A549 (cell line): ENCODE results near the gene GBE1. TPM values are rescaled to one million over a fixed set of nuclear protein-coding genes. Genes with fewer than 3 reads are reported as not detected.
A peak's percentile ranks its signal among the peaks of the same experiment; 100 is the strongest.

Experiments
- ATAC-seq, 2 experiments: fragments of 200-7000 bp in 1 of 2; fragments of >200 bp in 1 of 2; cut with Nextera tagmentation in 1 of 2; cut with Tn5 transposase in 1 of 2; 3 replicates each; pipeline versions ENCODE4 v1.8.0 to v1.9.1; 2018 to 2020; ENCODE audit warnings: mild to moderate bottlenecking in 1 of 2, moderate library complexity in 1 of 2
- CTCF ChIA-PET: fragments of 300-600 bp; sonication (Branson Sonifier 250); formaldehyde crosslinking; extraction: SDS; loops from one replicate; lab custom pipeline; 2021; ENCODE audit warnings: antibody characterized with exemption, inconsistent platforms; lab: Yijun Ruan, JAX
- POLR2A ChIA-PET: fragments of 350-600 bp; formaldehyde crosslinking; extraction: SDS; loops from one replicate; lab custom pipeline; 2021; ENCODE audit warnings: antibody characterized with exemption, inconsistent platforms; lab: Yijun Ruan, JAX
- DNase-seq, 2 experiments: peaks; one replicate each; pipeline versions ENCODE4 v3.0.0 to v3.0.0-alpha.2; 2011 to 2016; ENCODE audit warnings: low read depth in 1 of 2, low spot score in 1 of 2
- FAIRE-seq: peaks from 2 replicates; lab custom pipeline; 2011; peaks lifted over from hg19 to GRCh38; lab: Jason Lieb, UNC
- H3K27ac ChIP-seq, 2 experiments: fragments of >200 bp; sonication (Bioruptor Twin); formaldehyde crosslinking; 3 replicates each; pipeline ENCODE4 v1.5.1; 2016 to 2017
- H3K4me1 ChIP-seq: fragments of >200 bp; sonication (Bioruptor Twin); formaldehyde crosslinking; 3 replicates; pipeline ENCODE4 v1.6.1; 2016
- H3K4me2 ChIP-seq: fragments of >200 bp; sonication (Bioruptor Twin); formaldehyde crosslinking; 3 replicates; pipeline ENCODE4 v1.6.1; 2016
- H3K4me3 ChIP-seq: fragments of >200 bp; sonication (Bioruptor Twin); formaldehyde crosslinking; 3 replicates; pipeline ENCODE4 v1.5.1; 2016
- H3K9me3 ChIP-seq: fragments of >200 bp; sonication (Bioruptor Twin); formaldehyde crosslinking; 3 replicates; pipeline ENCODE4 v1.6.1; 2016
- CBX2 ChIP-seq: fragments of 200-600 bp; sonication (generic); IDR thresholded peaks from 2 replicates; pipeline ENCODE4 v1.6.1; 2016; ENCODE audit warnings: low read depth, mild to moderate bottlenecking, borderline replicate concordance
- CBX8 ChIP-seq: fragments of 200-600 bp; sonication (generic); IDR thresholded peaks from 2 replicates; pipeline ENCODE4 v1.6.1; 2016
- CEBPB ChIP-seq, 2 experiments: fragments of >200 bp in 1 of 2; sonication (Bioruptor Twin) in 1 of 2; formaldehyde crosslinking in 1 of 2; IDR thresholded peaks; 2 replicates each; pipeline ENCODE4 v1.6.1; 2012 to 2016
- CHD2 ChIP-seq: fragments of 150-350 bp; IDR thresholded peaks from 2 replicates; pipeline ENCODE4 v1.6.1; 2014; ENCODE audit warnings: low read length; ENCODE audit not compliant: partially characterized antibody
- ESRRA ChIP-seq: fragments of 150-350 bp; IDR thresholded peaks from 2 replicates; pipeline ENCODE4 v1.6.1; 2014; ENCODE audit warnings: mild to moderate bottlenecking, low read length, borderline replicate concordance
- FOSL2 ChIP-seq, 2 experiments: fragments of 450-650 bp in 1 of 2; fragments of >200 bp in 1 of 2; sonication (Bioruptor Twin) in 1 of 2; formaldehyde crosslinking; IDR thresholded peaks; 2 replicates each; pipeline versions ENCODE4 v1.5.0 to v1.6.1; 2016 to 2020; ENCODE audit warnings: mild to moderate bottlenecking in 1 of 2, moderate library complexity in 1 of 2
- FOXS1 ChIP-seq: fragments of 250-450 bp; sonication (Bioruptor Pico); IDR thresholded peaks from 2 replicates; pipeline ENCODE4 v1.5.0; 2020; ENCODE audit warnings: mild to moderate bottlenecking, moderate library complexity
- GATA3 ChIP-seq: IDR thresholded peaks from 2 replicates; pipeline ENCODE4 v1.6.1; 2012; ENCODE audit warnings: borderline replicate concordance
- HOXA7 ChIP-seq: fragments of 250-450 bp; sonication (Bioruptor Pico); IDR thresholded peaks from 2 replicates; pipeline ENCODE4 v1.5.0; 2020; ENCODE audit warnings: mild to moderate bottlenecking, moderate library complexity
- JUN ChIP-seq, 2 experiments: fragments of >200 bp; sonication (Bioruptor Twin); formaldehyde crosslinking; IDR thresholded peaks; 2 replicates in 1 of 2; 3 replicates in 1 of 2; pipeline ENCODE4 v1.6.1; 2016 to 2017
- JUNB ChIP-seq: fragments of >200 bp; sonication (Bioruptor Twin); formaldehyde crosslinking; IDR thresholded peaks from 2 replicates; pipeline ENCODE4 v1.6.1; 2016
- KDM1A ChIP-seq: fragments of 200-600 bp; sonication (generic); IDR thresholded peaks from 2 replicates; pipeline ENCODE4 v1.6.1; 2016; ENCODE audit warnings: low read depth, mild to moderate bottlenecking
- MAZ ChIP-seq: fragments of 150-350 bp; IDR thresholded peaks from 2 replicates; pipeline ENCODE4 v1.6.1; 2014; ENCODE audit warnings: antibody characterized with exemption, low read depth, low read length, borderline replicate concordance
- NPAS2 ChIP-seq: fragments of 250-450 bp; sonication (Bioruptor Pico); IDR thresholded peaks from 2 replicates; pipeline ENCODE4 v1.8.0; 2022; ENCODE audit warnings: mild to moderate bottlenecking, moderate library complexity, borderline replicate concordance
- NR3C1 ChIP-seq: fragments of >200 bp; sonication (Bioruptor Twin); formaldehyde crosslinking; IDR thresholded peaks from 3 replicates; pipeline ENCODE4 v1.6.1; 2017
- PHF8 ChIP-seq: fragments of 200-600 bp; sonication (generic); IDR thresholded peaks from 2 replicates; pipeline ENCODE4 v1.6.1; 2016; ENCODE audit warnings: low read depth, mild to moderate bottlenecking, antibody characterized with exemption, moderate library complexity, borderline replicate concordance
- POLR2A ChIP-seq: IDR thresholded peaks from 2 replicates; pipeline ENCODE4 v1.6.1; 2012; ENCODE audit warnings: mild to moderate bottlenecking, low read length
- POLR2AphosphoS2 ChIP-seq: conservative IDR thresholded peaks from 2 replicates; pipeline ENCODE4 v1.6.1; 2012; ENCODE audit warnings: low read length, improper control_type of control experiment, inconsistent platforms
- RFX5 ChIP-seq: fragments of 450-650 bp; IDR thresholded peaks from 2 replicates; pipeline ENCODE4 v1.7.1; 2014; ENCODE audit warnings: antibody characterized with exemption, mild to moderate bottlenecking, moderate library complexity
- SMC3 ChIP-seq: fragments of >200 bp; sonication (Bioruptor Twin); formaldehyde crosslinking; IDR thresholded peaks from 3 replicates; pipeline ENCODE4 v1.6.1; 2018; ENCODE audit warnings: inconsistent platforms
- SREBF2 ChIP-seq: fragments of 450-650 bp; IDR thresholded peaks from 2 replicates; pipeline ENCODE4 v1.6.1; 2014; ENCODE audit warnings: mild to moderate bottlenecking, moderate library complexity
- TFCP2L1 ChIP-seq: fragments of 250-450 bp; sonication (Bioruptor Pico); IDR thresholded peaks from 2 replicates; pipeline ENCODE4 v1.5.0; 2021; ENCODE audit warnings: mild to moderate bottlenecking
- ZC3H11A ChIP-seq: fragments of 450-650 bp; IDR thresholded peaks from 2 replicates; pipeline ENCODE4 v1.6.1; 2014; ENCODE audit warnings: antibody characterized with exemption, mild to moderate bottlenecking
- ZFP36 ChIP-seq: fragments of 450-650 bp; IDR thresholded peaks from 2 replicates; pipeline ENCODE4 v1.6.1; 2014; ENCODE audit warnings: borderline replicate concordance; ENCODE audit not compliant: partially characterized antibody
- ZNF302 ChIP-seq: fragments of 250-450 bp; sonication (Bioruptor Pico); IDR thresholded peaks from 2 replicates; pipeline ENCODE4 v1.9.0; 2021; ENCODE audit warnings: inconsistent platforms, mild to moderate bottlenecking, moderate library complexity
- whole genome bisulfite sequencing: methylation state at CpG from one replicate; pipeline ENCODE4 v1.1.6; 2017; ENCODE audit errors: missing lambda C conversion rate; 5-methylcytosine and 5-hydroxymethylcytosine counted together
- polyA plus RNA-seq, 4 experiments: library from polyadenylated mRNA; depleted of rRNA in 3 of 4; stranded (reverse); fragments of >200 nt; fragmentation: RNase III in 1 of 4; extraction: RNeasy Plus Mini Kit Qiagen cat#74134 plus additional on column Dnase treatment in 1 of 4; gene quantifications; 2 replicates in 3 of 4; 3 replicates in 1 of 4; pipeline ENCODE4 v1.2.3, GENCODE V29; 2011 to 2017
- TF ChIP-seq, protein P1 (sequence below): IDR thresholded peaks from 2 replicates; pipeline ENCODE4 v1.6.1; 2012; ENCODE audit warnings: low read depth, borderline replicate concordance
- TF ChIP-seq, protein P2 (sequence below): fragments of >200 bp; sonication (Bioruptor Twin); formaldehyde crosslinking; IDR thresholded peaks from 2 replicates; pipeline ENCODE4 v1.6.1; 2016
- TF ChIP-seq, protein P3 (sequence below): fragments of >200 bp; sonication (Bioruptor Twin); formaldehyde crosslinking; IDR thresholded peaks from 3 replicates; pipeline ENCODE4 v1.6.1; 2016

The GBE1 gene
- polyA plus RNA-seq, 2 of the 4 experiments (the other 2 are of a cell fraction): 39.5 to 55.0 TPM

DNA sequence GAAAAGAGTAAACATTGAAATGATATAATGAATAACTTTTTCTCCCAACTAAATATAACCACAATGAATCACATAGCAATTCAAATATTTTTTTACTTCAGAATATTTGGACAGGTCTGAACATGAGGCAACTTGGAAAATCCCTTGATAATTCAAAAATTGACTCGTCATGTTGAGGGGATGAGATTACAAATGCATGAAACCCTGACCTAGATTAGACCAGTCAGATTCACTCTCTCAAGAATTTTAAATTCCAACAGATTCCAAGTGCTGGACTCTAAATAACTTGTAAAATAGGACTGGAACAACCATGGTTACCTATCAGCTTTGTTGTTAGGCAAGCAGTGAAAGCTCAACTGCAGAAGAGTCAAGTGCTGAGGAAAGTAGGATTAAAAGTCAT lies 317.5 kb downstream of the GBE1 start (continued):
- no peak for TF ChIP-seq ZNF302 (CRISPR knock-in tag)
- TF ChIP-seq, protein P1, sequence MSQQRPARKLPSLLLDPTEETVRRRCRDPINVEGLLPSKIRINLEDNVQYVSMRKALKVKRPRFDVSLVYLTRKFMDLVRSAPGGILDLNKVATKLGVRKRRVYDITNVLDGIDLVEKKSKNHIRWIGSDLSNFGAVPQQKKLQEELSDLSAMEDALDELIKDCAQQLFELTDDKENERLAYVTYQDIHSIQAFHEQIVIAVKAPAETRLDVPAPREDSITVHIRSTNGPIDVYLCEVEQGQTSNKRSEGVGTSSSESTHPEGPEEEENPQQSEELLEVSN: no peak
- no peak for TF ChIP-seq ESRRA
- no peak for TF ChIP-seq MAZ
- no peak for TF ChIP-seq ZFP36
- no peak for TF ChIP-seq HOXA7 (CRISPR knock-in tag)
- TF ChIP-seq FOSL2 (IDR thresholded peaks at IDR 0.05): 0 out of 2 replicates have a peak, but pooled peaks have one; percentile 41
- TF ChIP-seq FOSL2 (CRISPR knock-in tag; IDR thresholded peaks at IDR 0.05): peak; percentile 62; the same call in 1 of the 2 replicates
- TF ChIP-seq KDM1A: no peak
- no peak for TF ChIP-seq CBX2
- no peak for TF ChIP-seq NR3C1

DNA sequence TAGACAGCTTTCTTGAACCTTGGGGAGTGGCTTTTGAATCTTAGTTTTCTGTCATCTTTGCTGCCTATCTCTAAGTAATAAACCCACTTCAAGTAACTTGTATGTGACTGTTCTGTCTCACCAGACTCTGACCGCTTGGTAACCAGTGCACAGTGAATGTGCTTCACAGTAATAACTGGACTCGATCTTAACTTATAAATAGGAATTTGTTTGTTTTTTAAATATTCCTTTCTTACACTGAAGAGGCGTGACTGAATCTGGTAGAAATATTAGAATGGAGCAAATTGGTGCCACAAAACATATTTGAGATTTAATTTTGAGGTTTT lies 318.0 kb downstream of the GBE1 start:
- TF ChIP-seq SMC3 (no peak), ZFP36 (no peak), FOXS1 (CRISPR knock-in tag) (no peak)
- FAIRE-seq (no peak), DNase-seq (peak in 1 of 2 experiments; percentile 1), ATAC-seq (peak; percentile 70 to 74; a peak in 5 of 6 replicates)
- peaks cover 24% of the 10 kb centered on the region for H3K4me1 ChIP-seq
- H3K9me3 ChIP-seq: no peaks in the 10 kb centered on the region
- WGBS: 49% methylated on average over 3 of the region's 3 CpGs
- ChIA-PET POLR2A (no interaction called here), CTCF (no interaction called here)
- no peak overlapping the region for H3K4me3 ChIP-seq
- H3K4me2 ChIP-seq: peak overlapping the region; percentile 45
- H3K27ac ChIP-seq: peak overlapping the region; percentile 15 to 74

DNA sequence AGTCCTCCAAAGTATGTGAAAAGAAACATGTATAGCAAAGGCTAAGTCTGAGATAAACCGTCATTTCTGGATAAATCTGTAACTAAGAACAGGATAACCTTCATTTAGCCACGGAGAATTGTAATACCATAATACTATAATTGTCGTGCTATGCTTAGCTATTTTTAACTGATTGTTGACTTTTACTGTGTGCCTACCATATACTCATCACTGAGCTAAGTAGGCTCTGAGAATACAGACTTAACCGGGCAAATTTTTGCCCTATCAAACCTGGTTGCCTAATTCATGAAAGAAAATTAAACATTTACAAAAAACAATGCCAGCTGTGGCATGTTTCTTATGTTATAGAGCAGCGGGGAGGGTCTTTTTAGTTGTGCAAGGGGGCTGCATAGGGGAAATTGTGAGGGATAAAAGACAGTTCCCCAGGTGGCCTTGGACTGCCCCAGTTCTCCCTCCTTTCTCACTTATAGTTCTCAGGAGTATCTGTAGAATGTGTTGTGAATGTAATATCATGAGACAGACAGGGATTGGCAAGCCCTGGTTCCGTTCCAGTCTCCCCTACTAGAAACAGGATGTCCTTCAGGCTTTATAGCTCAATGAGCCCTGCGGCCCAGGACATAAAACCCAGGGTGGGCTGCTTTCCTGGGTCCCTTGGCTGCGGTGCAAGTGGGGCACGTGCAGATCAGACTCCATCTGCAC lies 318.5 kb downstream of the GBE1 start:
- FAIRE-seq (no peak), ATAC-seq (peak; percentile 57 to 75), DNase-seq (peak in 1 of 2 experiments; percentile 1)
- Histone ChIP-seq H3K4me1 (peaks cover 24% of the 10 kb centered on the region), H3K9me3 (no peaks in the 10 kb centered on the region), H3K27ac (peak overlapping the region; percentile 15 to 74), H3K4me2 (peak overlapping the region; percentile 45), H3K4me3 (no peak overlapping the region)
- WGBS: 26% methylated on average over 9 of the region's 9 CpGs
- POLR2A ChIA-PET: no interaction called here
- TF ChIP-seq, protein P2, sequence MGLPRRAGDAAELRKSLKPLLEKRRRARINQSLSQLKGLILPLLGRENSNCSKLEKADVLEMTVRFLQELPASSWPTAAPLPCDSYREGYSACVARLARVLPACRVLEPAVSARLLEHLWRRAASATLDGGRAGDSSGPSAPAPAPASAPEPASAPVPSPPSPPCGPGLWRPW: no peak
- TF ChIP-seq ZC3H11A: no peak
- no peak for TF ChIP-seq CBX8
- TF ChIP-seq NPAS2 (CRISPR knock-in tag): no peak
- TF ChIP-seq ESRRA: no peak
- TF ChIP-seq JUN (IDR thresholded peaks at IDR 0.05): no peak
- TF ChIP-seq MAZ: no peak
- CTCF ChIA-PET: no interaction called here

DNA sequence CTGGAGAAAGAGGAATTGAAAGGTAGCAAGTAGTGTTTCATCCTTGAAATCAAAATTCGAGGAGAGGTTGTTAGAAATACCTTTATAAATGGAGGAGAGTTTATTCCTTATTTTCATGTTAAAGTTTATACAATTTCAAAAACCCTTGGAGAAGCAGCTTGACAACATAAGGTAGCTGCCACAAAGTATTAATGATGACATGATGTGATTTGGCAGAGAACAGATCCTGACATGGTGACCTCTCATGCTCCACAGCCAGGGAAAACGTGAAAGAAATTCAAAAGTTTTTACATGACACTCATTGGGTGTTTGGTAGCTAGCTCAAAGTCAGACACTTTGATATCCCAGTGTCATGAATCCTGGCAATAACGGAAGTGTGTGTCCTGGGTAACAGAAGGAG lies 320.8 kb downstream of the GBE1 start:
- Histone ChIP-seq H3K4me1 (peaks cover 24% of the 10 kb centered on the region), H3K9me3 (no peaks in the 10 kb centered on the region), H3K4me3 (no peak overlapping the region), H3K4me2 (no peak overlapping the region), H3K27ac (no peak overlapping the region)
- no peak for DNase-seq
- no peak for FAIRE-seq
- ChIA-PET POLR2A (no interaction called here), CTCF (interaction anchor here (1.2 kb wide), 1 partner anchor 21 kb away, joined by 4 read pairs; no protein-coding TSS in a partner anchor)
- 54% methylated on average over 3 of the region's 3 CpGs for WGBS
- TF ChIP-seq CEBPB (IDR thresholded peaks at IDR 0.05) (no peak), RFX5 (no peak), POLR2A (no peak), JUNB (no peak), MAZ (no peak), PHF8 (no peak), GATA3 (no peak), TFCP2L1 (CRISPR knock-in tag) (no peak), POLR2AphosphoS2 (no peak), NR3C1 (no peak), CHD2 (no peak), SREBF2 (no peak)
- TF ChIP-seq, protein P3, sequence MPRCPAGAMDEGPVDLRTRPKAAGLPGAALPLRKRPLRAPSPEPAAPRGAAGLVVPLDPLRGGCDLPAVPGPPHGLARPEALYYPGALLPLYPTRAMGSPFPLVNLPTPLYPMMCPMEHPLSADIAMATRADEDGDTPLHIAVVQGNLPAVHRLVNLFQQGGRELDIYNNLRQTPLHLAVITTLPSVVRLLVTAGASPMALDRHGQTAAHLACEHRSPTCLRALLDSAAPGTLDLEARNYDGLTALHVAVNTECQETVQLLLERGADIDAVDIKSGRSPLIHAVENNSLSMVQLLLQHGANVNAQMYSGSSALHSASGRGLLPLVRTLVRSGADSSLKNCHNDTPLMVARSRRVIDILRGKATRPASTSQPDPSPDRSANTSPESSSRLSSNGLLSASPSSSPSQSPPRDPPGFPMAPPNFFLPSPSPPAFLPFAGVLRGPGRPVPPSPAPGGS: no peak
- ATAC-seq: no peak
